GM06990 (cell line): ENCODE results near the gene UCP2.

Experiments
- DNase-seq: peaks from one replicate; pipeline ENCODE4 v3.0.0-alpha.2; 2011; ENCODE audit not compliant: insufficient read length; ENCODE audit errors: extremely low read depth
- H3K27me3 ChIP-seq: replicated peaks from 2 replicates; pipeline ENCODE4 v1.6.0; 2011; ENCODE audit warnings: low read length; ENCODE audit not compliant: control insufficient read depth, insufficient read depth
- H3K36me3 ChIP-seq: 2 replicates; pipeline ENCODE4 v1.5.1; 2011; ENCODE audit warnings: low read length; ENCODE audit not compliant: control insufficient read depth, insufficient read depth
- H3K4me3 ChIP-seq: replicated peaks from 2 replicates; pipeline ENCODE4 v1.5.1; 2011; ENCODE audit warnings: low read depth, mild to moderate bottlenecking, control low read depth, low read length
- CTCF ChIP-seq: IDR thresholded peaks from 2 replicates; pipeline ENCODE4 v1.5.1; 2011; ENCODE audit warnings: low read length, control low read depth, mild to moderate bottlenecking, inconsistent platforms; ENCODE audit not compliant: insufficient read depth, poor library complexity, severe bottlenecking

UCP2 gene

GRCh38 chr11:73982595-73982989 lies at the start of gene UCP2:
Gene UCP2, minus strand, starts transcription at chr11:73982843. Its CDS starts 4,465 bp downstream, at chr11:73978378.
- DNase-seq: peak; percentile 90
- TF ChIP-seq CTCF: no peak
- peaks cover 14% of the 10 kb centered on the region for H3K36me3 ChIP-seq

GRCh38 chr11:74030723-74031676 lies 48.4 kb upstream of the UCP2 start:
- no peak overlapping the region for H3K4me3 ChIP-seq
- no peaks in the 10 kb centered on the region for H3K27me3 ChIP-seq
- no peak for TF ChIP-seq CTCF
- H3K36me3 ChIP-seq: peaks cover 14% of the 10 kb centered on the region
- no peak for DNase-seq

More at GRCh38 chr11:73982595-73982989, at the start of gene UCP2:
- H3K27me3 ChIP-seq: no peaks in the 10 kb centered on the region
- peak within 1 kb of the TSS; percentile 94 for H3K4me3 ChIP-seq

- no peak for DNase-seq
- Histone ChIP-seq H3K36me3 (peaks cover 4% of the 10 kb centered on the region), H3K4me3 (no peak overlapping the region), H3K27me3 (no peaks in the 10 kb centered on the region)
- no peak for TF ChIP-seq CTCF
Measured at GRCh38 chr11:74025467-74026166, 43.0 kb upstream of the UCP2 start.

GRCh38 chr11:74024261-74025029 lies 41.8 kb upstream of the UCP2 start:
- TF ChIP-seq CTCF: no peak
- H3K4me3 ChIP-seq: no peak overlapping the region
- DNase-seq: no peak

GRCh38 chr11:74023276-74023675 lies 40.6 kb upstream of the UCP2 start:
- H3K27me3 ChIP-seq: no peaks in the 10 kb centered on the region
- peaks cover under 1% of the 10 kb centered on the region for H3K36me3 ChIP-seq
- DNase-seq: no peak
- H3K4me3 ChIP-seq: no peak overlapping the region
- TF ChIP-seq CTCF: no peak

More at GRCh38 chr11:74024261-74025029, 41.8 kb upstream of the UCP2 start:
- peaks cover 2% of the 10 kb centered on the region for H3K36me3 ChIP-seq
- no peaks in the 10 kb centered on the region for H3K27me3 ChIP-seq
